Tibial nerve (tissue), 3 donors: Measurements from ENCODE around the gene SLC43A1.

ENCODE experiments used
- CTCF ChIP-seq, 5 experiments: fragments of 200-600 bp in 3 of 5; fragments of 450-650 bp in 2 of 5; sonication (generic) in 3 of 5; IDR thresholded peaks; one replicate each; pipeline ENCODE4 v1.5.1; 2016 to 2019; ENCODE audit warnings: antibody characterized with exemption in 5 of 5, mild to moderate bottlenecking in 3 of 5, moderate library complexity in 2 of 5
- POLR2A ChIP-seq, 2 donors: fragments of 450-650 bp; IDR thresholded peaks; one replicate each; pipeline ENCODE4 v1.6.1; 2017; ENCODE audit warnings: antibody characterized with exemption in 2 of 2, mild to moderate bottlenecking in 2 of 2, moderate library complexity in 2 of 2

GRCh38 chr11:57439786-57440185 is 75.7 kb downstream of the SLC43A1 start:
- TF ChIP-seq POLR2A (IDR thresholded peaks at IDR 0.05) (no peak), CTCF (IDR thresholded peaks at IDR 0.05) (no peak)
